PC-3 (cell line): ENCODE data around the gene STPG2. TPM values are rescaled to one million over a fixed set of nuclear protein-coding genes. Genes with fewer than 3 reads are reported as not detected.
"Not testable (repeated sequence)": the region's sequence is repeated elsewhere in the genome, so short reads cannot be mapped to it uniquely, and the experiment has no call there.

Experiments
- ATAC-seq: fragments of 200-7000 bp; cut with Tn5 transposase; 2 replicates; pipeline ENCODE4 v1.9.1; 2020; ENCODE audit warnings: mild to moderate bottlenecking, moderate library complexity
- BruUV-seq: library from RNA; stranded (reverse); fragments of 400-500 nt; replicated peaks from 2 replicates; lab custom pipeline; 2021; lab: Mats Ljungman, UMichigan
- CTCF ChIA-PET: fragments of 300-600 bp; sonication (Branson Sonifier 250); formaldehyde crosslinking; loops from one replicate; lab custom pipeline; 2022; ENCODE audit warnings: antibody characterized with exemption; lab: Charles Lee
- POLR2A ChIA-PET: fragments of 300-600 bp; sonication (Branson Sonifier 250); formaldehyde crosslinking; loops from one replicate; lab custom pipeline; 2022; ENCODE audit warnings: antibody characterized with exemption; ENCODE audit not compliant: unreplicated experiment; lab: Charles Lee
- DNase-seq: peaks from one replicate; pipeline ENCODE4 v3.0.0-alpha.2; 2015
- H2AFZ ChIP-seq: fragments of 300-600 bp; sonication (generic); 2 replicates; pipeline ENCODE4 v1.6.0; 2016; ENCODE audit warnings: antibody characterized with exemption, low read length
- H3F3A ChIP-seq: fragments of 300-600 bp; sonication (generic); one replicate; pipeline ENCODE4 v1.6.0; 2017; ENCODE audit warnings: antibody characterized with exemption, low read length, control low read depth, mild to moderate bottlenecking; ENCODE audit not compliant: unreplicated experiment
- H3K27ac ChIP-seq: fragments of 300-600 bp; sonication (generic); 2 replicates; pipeline ENCODE4 v1.5.1; 2016; ENCODE audit warnings: mild to moderate bottlenecking, low read length
- H3K27me3 ChIP-seq: fragments of 300-600 bp; sonication (generic); 2 replicates; pipeline ENCODE4 v1.6.1; 2016; ENCODE audit warnings: low read length, mixed read lengths
- H3K36me3 ChIP-seq: fragments of 300-600 bp; sonication (generic); 2 replicates; pipeline ENCODE4 v1.6.1; 2016; ENCODE audit warnings: low read depth, mixed run types, low read length, mixed read lengths
- H3K4me1 ChIP-seq: fragments of 300-600 bp; sonication (generic); 2 replicates; pipeline ENCODE4 v1.5.1; 2016; ENCODE audit warnings: low read length; ENCODE audit not compliant: insufficient read depth
- H3K4me2 ChIP-seq: fragments of 300-600 bp; sonication (generic); 2 replicates; pipeline ENCODE4 v1.6.0; 2016; ENCODE audit warnings: low read length
- H3K4me3 ChIP-seq: fragments of 300-600 bp; sonication (generic); 2 replicates; pipeline ENCODE4 v1.5.1; 2016; ENCODE audit warnings: mild to moderate bottlenecking, low read length, mixed read lengths
- H3K79me2 ChIP-seq: fragments of 300-600 bp; sonication (generic); 2 replicates; pipeline ENCODE4 v1.6.1; 2017; ENCODE audit warnings: low read length, mixed read lengths
- H3K9ac ChIP-seq: fragments of 300-600 bp; sonication (generic); 2 replicates; pipeline ENCODE4 v1.6.0; 2016; ENCODE audit warnings: mild to moderate bottlenecking, low read length
- H3K9me2 ChIP-seq: fragments of 300-600 bp; sonication (generic); replicated peaks from 2 replicates; pipeline ENCODE4 v1.6.1; 2016; ENCODE audit warnings: mixed run types, low read length, mixed read lengths
- H3K9me3 ChIP-seq: fragments of 300-600 bp; sonication (generic); 2 replicates; pipeline ENCODE4 v1.6.1; 2016; ENCODE audit warnings: low read length, mixed read lengths
- H4K20me1 ChIP-seq: fragments of 300-600 bp; sonication (generic); 2 replicates; pipeline ENCODE4 v1.6.1; 2016; ENCODE audit warnings: low read length, mixed read lengths
- CTCF ChIP-seq: fragments of 300-600 bp; sonication (generic); conservative IDR thresholded peaks from 2 replicates; pipeline ENCODE4 v1.5.1; 2017; ENCODE audit warnings: antibody characterized with exemption, low read depth, mild to moderate bottlenecking, low read length
- EZH2 ChIP-seq: fragments of 300-600 bp; sonication (generic); IDR thresholded peaks from one replicate; pipeline ENCODE4 v1.6.1; 2017; ENCODE audit warnings: antibody characterized with exemption, mild to moderate bottlenecking, low read length; ENCODE audit not compliant: unreplicated experiment
- EZH2phosphoT487 ChIP-seq: fragments of 300-600 bp; sonication (generic); IDR thresholded peaks from 2 replicates; pipeline ENCODE4 v1.6.1; 2018; ENCODE audit warnings: mild to moderate bottlenecking, antibody characterized with exemption, low read length, borderline replicate concordance
- intact Hi-C: fragments of 100-400 bp; cut with micrococcal nuclease; formaldehyde crosslinking; loops from 2 replicates; pipeline ENCODE4 v1.9.0; 2023
- total RNA-seq: library from RNA; depleted of rRNA; stranded (reverse); fragments of >200 nt; gene quantifications from 2 replicates; pipeline ENCODE4 v1.2.3, GENCODE V29; 2014

STPG2 gene
- total RNA-seq, 1 experiment from 2014 or later = not detected

GRCh38 chr4:97639961-97640360 is 503.3 kb downstream of the STPG2 start:
- peak; percentile 87 for ATAC-seq
- Histone ChIP-seq H3K4me1 (peaks cover 18% of the 10 kb centered on the region), H3K27me3 (no peaks in the 10 kb centered on the region), H3K79me2 (no peaks in the 10 kb centered on the region), H2AFZ (no peak overlapping the region), H4K20me1 (no peaks in the 10 kb centered on the region), H3F3A (no peaks in the 10 kb centered on the region), H3K4me2 (no peak overlapping the region), H3K9ac (no peak overlapping the region), H3K36me3 (no peaks in the 10 kb centered on the region), H3K9me3 (no peaks in the 10 kb centered on the region), H3K27ac (no peak overlapping the region), H3K4me3 (no peak overlapping the region), H3K9me2 (no peaks in the 10 kb centered on the region)
- intact Hi-C loops = loop anchor here (5.0 kb wide), 1 partner anchor 362 kb away; no protein-coding TSS in a partner anchor
- TF ChIP-seq EZH2phosphoT487 (no peak), EZH2 (no peak), CTCF (no peak)
- CTCF ChIA-PET = no interaction called here
- DNase-seq = peak; percentile 66
- POLR2A ChIA-PET = no interaction called here
- BruUV-seq = no TSS peak

GRCh38 chr4:97633831-97634230 is 509.4 kb downstream of the STPG2 start:
- H2AFZ ChIP-seq, H3K9me2 ChIP-seq, CTCF ChIA-PET: not testable (repeated sequence)

GRCh38 chr4:97627750-97628149 is 515.5 kb downstream of the STPG2 start:
- CTCF ChIA-PET = no interaction called here
- H3K27ac ChIP-seq = no peak overlapping the region
- no peaks in the 10 kb centered on the region for H3K9me3 ChIP-seq
- no peak overlapping the region for H2AFZ ChIP-seq
- no peaks in the 10 kb centered on the region for H4K20me1 ChIP-seq
- H3K79me2 ChIP-seq = no peaks in the 10 kb centered on the region
- H3K9ac ChIP-seq = no peak overlapping the region
- no TSS peak for BruUV-seq
- H3K36me3 ChIP-seq = no peaks in the 10 kb centered on the region
- POLR2A ChIA-PET = no interaction called here
- H3K4me1 ChIP-seq = no peaks in the 10 kb centered on the region
- ATAC-seq (no peak), DNase-seq (no peak)
- H3K9me2 ChIP-seq = no peaks in the 10 kb centered on the region
- no peaks in the 10 kb centered on the region for H3K27me3 ChIP-seq
- TF ChIP-seq EZH2phosphoT487 (no peak), EZH2 (no peak), CTCF (no peak)
- no peaks in the 10 kb centered on the region for H3F3A ChIP-seq
- no peak overlapping the region for H3K4me2 ChIP-seq
- intact Hi-C loops = no loop called here
- no peak overlapping the region for H3K4me3 ChIP-seq

More at GRCh38 chr4:97633831-97634230, 509.4 kb downstream of the STPG2 start:
- POLR2A ChIA-PET, H3K27ac ChIP-seq, H3K9ac ChIP-seq, H3K36me3 ChIP-seq, BruUV-seq, intact Hi-C loops, H3K4me2 ChIP-seq, H3F3A ChIP-seq, H3K9me3 ChIP-seq, ATAC-seq, H3K4me1 ChIP-seq, H3K4me3 ChIP-seq, H3K79me2 ChIP-seq, H4K20me1 ChIP-seq, DNase-seq, H3K27me3 ChIP-seq: not testable (repeated sequence)
